Retinal pigment epithelial cell (primary cell): ENCODE measurements around the gene SLC12A3.

Source experiments
- DNase-seq: peaks from one replicate; pipeline ENCODE4 v3.0.0-alpha.2; 2010; ENCODE audit warnings: low read depth
- H3K4me3 ChIP-seq: 2 replicates; pipeline ENCODE4 v1.5.1; 2011; ENCODE audit warnings: mild to moderate bottlenecking, low read length, control low read depth, moderate library complexity
- TF ChIP-seq, protein P1 (sequence below): conservative IDR thresholded peaks from 2 replicates; pipeline ENCODE4 v1.5.1; 2011; ENCODE audit warnings: low read depth, low read length, control low read depth, inconsistent platforms

SLC12A3 gene

DNA sequence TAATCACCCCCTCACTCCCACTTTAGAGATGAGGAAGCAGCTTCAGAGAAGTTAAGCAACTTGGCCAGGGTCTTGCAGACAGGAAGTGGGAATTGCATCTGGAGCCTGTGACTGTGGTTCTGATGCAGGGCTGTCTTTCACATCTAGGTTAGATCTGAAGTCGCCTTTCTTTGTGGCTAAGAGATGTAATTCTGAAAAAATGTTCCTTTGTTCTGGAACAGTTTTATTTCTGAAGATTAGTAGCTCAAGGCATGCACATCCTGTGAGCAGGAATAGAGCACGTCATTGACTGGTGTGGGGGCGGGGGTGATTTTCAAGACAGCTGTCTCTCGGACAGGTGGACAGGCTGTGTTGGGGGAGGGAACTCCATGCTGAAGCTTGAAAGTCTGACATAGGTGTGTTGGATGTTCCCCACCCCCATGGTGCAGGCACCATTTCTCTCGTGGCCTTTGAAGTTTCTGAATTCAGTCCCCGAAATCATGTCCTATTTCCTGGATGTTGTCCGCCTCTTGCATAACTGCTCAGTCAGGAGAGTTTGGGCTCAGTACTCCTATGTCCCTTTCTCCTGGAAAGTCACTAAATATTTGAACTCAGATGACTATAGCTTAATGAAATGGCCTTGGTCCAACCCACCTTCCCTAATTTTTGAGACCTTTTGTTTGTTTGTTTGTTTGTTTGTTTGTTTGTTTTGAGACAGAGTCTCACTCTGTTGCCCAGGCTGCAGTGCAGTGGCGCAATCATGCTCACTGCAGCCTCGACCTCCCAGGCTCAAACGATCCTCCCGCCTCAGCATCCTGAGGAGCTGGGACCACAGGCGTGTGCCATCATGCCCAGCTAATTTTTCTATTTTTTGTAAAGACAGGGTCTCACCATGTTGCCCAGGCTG lies 45.9 kb downstream of the SLC12A3 start:
- no peak for DNase-seq
- TF ChIP-seq, protein P1, sequence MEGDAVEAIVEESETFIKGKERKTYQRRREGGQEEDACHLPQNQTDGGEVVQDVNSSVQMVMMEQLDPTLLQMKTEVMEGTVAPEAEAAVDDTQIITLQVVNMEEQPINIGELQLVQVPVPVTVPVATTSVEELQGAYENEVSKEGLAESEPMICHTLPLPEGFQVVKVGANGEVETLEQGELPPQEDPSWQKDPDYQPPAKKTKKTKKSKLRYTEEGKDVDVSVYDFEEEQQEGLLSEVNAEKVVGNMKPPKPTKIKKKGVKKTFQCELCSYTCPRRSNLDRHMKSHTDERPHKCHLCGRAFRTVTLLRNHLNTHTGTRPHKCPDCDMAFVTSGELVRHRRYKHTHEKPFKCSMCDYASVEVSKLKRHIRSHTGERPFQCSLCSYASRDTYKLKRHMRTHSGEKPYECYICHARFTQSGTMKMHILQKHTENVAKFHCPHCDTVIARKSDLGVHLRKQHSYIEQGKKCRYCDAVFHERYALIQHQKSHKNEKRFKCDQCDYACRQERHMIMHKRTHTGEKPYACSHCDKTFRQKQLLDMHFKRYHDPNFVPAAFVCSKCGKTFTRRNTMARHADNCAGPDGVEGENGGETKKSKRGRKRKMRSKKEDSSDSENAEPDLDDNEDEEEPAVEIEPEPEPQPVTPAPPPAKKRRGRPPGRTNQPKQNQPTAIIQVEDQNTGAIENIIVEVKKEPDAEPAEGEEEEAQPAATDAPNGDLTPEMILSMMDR: no peak
- H3K4me3 ChIP-seq: no peak overlapping the region

DNA sequence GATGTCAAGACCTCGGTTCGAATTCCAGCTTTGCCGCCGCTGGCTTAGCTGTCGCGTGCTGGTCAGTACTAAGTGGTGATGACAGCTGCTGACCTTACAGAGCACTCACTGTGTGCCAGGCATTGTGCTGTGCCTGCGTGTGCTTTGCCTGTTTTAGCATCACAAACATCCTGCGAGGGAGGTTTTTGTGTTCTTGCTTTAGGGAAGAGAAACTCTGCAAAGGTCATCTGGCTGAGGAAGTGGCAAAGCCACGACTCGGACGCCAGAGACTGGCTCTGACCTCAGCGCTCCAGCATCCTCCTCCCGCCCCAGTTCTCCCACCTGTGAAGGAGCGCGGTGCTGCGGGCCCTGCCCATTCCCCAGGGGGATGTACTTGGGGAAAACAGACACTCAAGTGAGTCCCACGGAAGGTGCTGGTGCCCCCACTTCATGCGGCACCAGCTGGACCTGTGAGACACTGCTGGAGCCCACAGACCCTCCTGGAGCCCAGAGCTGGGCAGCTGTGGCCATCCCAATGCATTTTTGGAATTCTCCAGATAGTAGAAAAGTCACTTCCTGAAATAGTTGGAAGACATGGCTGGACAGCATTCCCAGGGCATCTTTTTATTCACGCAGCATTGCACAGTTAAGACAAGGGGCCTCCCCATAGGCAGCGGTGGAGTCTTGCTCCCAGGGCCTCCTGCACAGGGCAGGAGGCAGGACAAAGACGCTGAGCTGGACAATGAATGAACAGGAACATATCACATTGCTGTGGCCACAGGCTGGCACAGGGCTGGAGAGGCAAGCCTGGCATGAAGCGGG lies 47.0 kb downstream of the SLC12A3 start:
- TF ChIP-seq, protein P1: no peak
- DNase-seq: no peak
- H3K4me3 ChIP-seq: no peak overlapping the region

DNA sequence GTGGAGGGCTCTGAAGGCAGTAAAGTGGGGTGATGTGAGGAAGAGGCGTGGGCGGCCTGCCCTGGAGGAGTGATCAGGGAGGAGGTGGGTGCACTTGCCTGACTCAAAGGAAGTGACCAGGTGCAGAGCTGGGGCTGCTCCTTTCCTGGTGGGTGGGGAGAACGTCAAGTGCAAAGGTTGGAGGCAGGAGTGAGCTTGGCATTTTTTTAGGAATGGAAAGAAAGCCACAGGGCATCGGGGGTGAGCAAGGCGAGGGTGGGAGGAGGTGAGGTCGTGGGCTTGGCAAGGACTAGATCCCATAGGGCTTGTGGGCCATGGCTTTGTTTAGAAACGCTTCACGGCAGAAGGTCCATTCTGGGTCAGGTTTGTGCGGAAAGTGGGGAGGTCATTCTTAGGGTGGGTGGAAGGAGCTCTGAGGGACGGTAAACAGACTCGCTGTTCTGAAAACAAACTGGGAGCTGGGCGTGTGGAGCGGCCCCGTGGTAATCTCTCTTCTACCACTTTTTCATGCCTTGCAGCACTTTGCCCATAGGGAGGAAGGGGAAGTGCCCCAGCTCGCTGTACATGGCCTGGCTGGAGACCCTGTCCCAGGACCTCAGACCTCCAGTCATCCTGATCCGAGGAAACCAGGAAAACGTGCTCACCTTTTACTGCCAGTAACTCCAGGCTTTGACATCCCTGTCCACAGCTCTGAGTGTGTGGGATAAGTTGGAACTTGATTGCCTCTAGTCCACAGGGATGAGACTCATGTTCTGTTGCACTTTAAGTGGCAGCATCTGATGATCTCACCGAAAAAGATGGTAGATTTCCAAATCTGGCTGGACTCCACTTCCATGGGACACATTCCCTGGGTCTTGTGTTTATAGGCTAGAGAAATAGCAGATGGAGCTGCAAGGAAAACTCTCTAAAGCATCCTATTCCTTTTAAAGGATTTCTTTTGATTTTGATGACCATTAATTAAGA lies 48.0 kb downstream of the SLC12A3 start:
- H3K4me3 ChIP-seq: no peak overlapping the region
- TF ChIP-seq, protein P1: no peak
- no peak for DNase-seq

DNA sequence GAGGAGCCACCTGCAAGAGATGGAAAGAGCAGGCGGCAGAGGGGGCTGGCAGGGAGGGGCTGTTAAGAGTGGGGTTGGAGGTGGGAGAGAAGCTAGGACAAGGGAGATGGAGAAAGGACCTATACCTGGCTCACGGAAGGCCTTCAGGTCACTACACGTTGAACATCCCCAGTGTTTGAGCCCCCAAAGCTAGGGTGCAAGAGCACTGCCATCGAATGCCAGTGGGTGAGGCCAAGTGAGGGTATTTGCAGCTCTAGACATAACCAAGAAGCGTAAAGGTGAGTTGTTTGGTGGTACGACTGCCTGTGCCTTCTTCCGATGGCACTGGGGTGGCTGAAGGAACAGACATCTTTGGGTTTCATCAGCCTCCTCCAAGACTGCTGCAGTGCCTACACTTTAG lies 49.9 kb downstream of the SLC12A3 start:
- H3K4me3 ChIP-seq: no peak overlapping the region
- DNase-seq: no peak
- TF ChIP-seq, protein P1: no peak

DNA sequence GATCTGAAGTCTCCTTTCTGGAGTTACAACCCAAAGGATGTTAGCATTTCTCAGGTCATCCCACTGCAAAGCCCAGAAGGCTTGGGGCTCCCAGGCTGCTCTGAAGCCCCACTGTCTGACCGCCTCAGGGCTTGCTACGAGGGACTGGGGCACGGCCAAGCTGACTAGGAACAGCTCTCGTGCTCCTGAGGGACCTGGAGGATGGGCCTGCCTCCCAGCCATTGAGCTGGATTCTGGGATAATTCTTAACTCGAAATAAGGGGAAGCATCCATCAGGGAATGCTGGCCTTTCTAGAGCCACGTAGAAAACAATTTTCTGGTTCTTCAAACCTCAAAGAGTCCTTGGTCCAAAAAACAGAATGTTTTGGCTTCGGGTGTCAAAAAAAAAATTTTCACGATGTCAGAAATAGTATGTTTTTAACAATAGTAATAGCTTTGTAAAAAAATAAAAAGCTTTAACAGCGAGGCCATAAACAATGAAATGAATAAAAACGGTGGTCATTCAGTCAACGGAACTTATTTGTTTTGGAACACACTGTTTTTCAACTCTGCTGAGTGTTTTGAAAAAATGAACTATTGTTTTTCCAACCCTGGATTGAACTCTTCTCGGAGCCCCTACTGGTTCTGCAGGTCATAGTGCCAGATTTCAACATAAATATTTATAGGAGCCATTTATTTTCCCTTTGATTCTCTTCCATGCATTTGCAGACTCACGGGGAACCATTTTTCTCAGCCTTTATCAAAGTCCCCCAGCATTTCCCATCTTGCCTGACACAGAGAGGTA lies 50.5 kb downstream of the SLC12A3 start:
- H3K4me3 ChIP-seq: no peak overlapping the region
- TF ChIP-seq, protein P1: no peak
- no peak for DNase-seq
